ENCODE results near the gene CERT1.

DNA sequence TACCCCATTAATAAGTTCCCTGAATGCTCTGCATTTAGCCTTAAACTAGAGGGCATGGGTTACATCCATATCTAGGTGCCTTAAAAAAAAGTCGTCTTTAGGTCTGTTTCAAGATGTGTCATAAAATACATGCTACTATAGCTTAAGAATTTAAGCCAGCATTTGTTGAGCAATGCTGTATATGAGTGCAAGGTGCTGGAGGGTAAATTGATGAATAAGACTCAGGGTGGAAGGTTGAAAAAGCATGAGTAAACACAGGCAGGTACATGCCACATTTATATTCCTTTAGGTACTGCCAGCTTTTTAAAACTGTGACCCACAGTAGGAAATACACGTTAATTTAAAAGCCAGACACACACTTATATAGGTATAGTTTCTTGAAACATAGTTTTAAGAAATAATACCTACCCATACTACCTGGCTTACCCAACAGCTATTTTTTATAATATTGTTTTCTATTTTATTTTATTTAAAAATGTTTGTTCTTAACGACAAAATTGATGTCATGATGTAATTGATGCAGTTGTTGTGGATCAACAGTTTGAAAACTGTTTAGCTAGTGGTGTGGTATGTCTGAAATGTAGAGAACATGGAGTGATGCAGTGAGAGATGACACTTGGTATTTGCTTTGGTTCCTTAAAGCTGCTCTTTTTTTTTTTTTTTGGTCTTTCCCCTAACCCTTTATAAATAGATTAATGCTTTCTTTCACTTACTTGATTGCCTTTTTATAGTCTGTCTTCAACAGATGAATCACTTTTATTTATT lies 170.5 kb downstream of the CERT1 start:
- TF ChIP-seq POLR2AphosphoS5 (IDR thresholded peaks at IDR 0.05; ENCODE audit: borderline replicate concordance, low read depth, low read length), result no peak
- TF ChIP-seq EZH2 (IDR thresholded peaks at IDR 0.05), result no peak
